ENCODE measurements around the gene NUS1. TPM values are rescaled to one million over a fixed set of nuclear protein-coding genes. Genes with fewer than 3 reads are reported as not detected.
"Not testable (repeated sequence)": the region's sequence is repeated elsewhere in the genome, so short reads cannot be mapped to it uniquely, and the experiment has no call there.

The NUS1 gene
- polyA plus RNA-seq (ENCODE audit: insufficient read length in 10 of 10): 10 to 100 TPM; 19.0 to 25.9 (median 21.6) TPM
- long read RNA-seq, donor 1, full-length matches to known transcripts: 6 of 6 reads
- long read RNA-seq, donor 1, partial matches to known transcripts: 0 of 6 reads
- long read RNA-seq, donor 1, other reads (novel, unspliced or antisense): 0 of 6 reads
- long read RNA-seq, donor 2, full-length matches to known transcripts: 4 of 4 reads
- long read RNA-seq, donor 2, partial matches to known transcripts: 0 of 4 reads
- long read RNA-seq, donor 2, other reads (novel, unspliced or antisense): 0 of 4 reads
- long read RNA-seq, donor 3: 0 reads
- long read RNA-seq, donor 4, full-length matches to known transcripts: 5 of 5 reads
- long read RNA-seq, donor 4, partial matches to known transcripts: 0 of 5 reads
- long read RNA-seq, donor 4, other reads (novel, unspliced or antisense): 0 of 5 reads
- long read RNA-seq, donor 5, full-length matches to known transcripts: 7 of 12 reads
- long read RNA-seq, donor 5, partial matches to known transcripts: 0 of 12 reads
- long read RNA-seq, donor 5, other reads (novel, unspliced or antisense): 5 of 12 reads
- long read RNA-seq, donor 6, full-length matches to known transcripts: 6 of 13 reads
- long read RNA-seq, donor 6, partial matches to known transcripts: 7 of 13 reads
- long read RNA-seq, donor 6, other reads (novel, unspliced or antisense): 0 of 13 reads
- long read RNA-seq, donor 7, full-length matches to known transcripts: 4 of 4 reads
- long read RNA-seq, donor 7, partial matches to known transcripts: 0 of 4 reads
- long read RNA-seq, donor 7, other reads (novel, unspliced or antisense): 0 of 4 reads
- long read RNA-seq, donor 8, full-length matches to known transcripts: 5 of 5 reads
- long read RNA-seq, donor 8, partial matches to known transcripts: 0 of 5 reads
- long read RNA-seq, donor 8, other reads (novel, unspliced or antisense): 0 of 5 reads
- long read RNA-seq, donor 9: 0 reads

- DNase-seq: peak; percentile 98 to 99 (median 98)
Measured at GRCh38 chr6:117674991-117675657, at the start of gene NUS1. TSS of gene NUS1 (plus strand) at chr6:117675469. CDS start at chr6:117675671, 202 bp downstream.

GRCh38 chr6:117627533-117627932 lies 47.7 kb upstream of the NUS1 start:
- DNase-seq: no peak

GRCh38 chr6:117629119-117629660 lies 46.1 kb upstream of the NUS1 start:
- DNase-seq: no peak

GRCh38 chr6:117637770-117638169 lies 37.5 kb upstream of the NUS1 start:
- DNase-seq: no peak

GRCh38 chr6:117642976-117643375 lies 32.3 kb upstream of the NUS1 start:
- DNase-seq: no peak

- DNase-seq: not testable (repeated sequence)
Measured at GRCh38 chr6:117651984-117652383, 23.3 kb upstream of the NUS1 start.

GRCh38 chr6:117653949-117654348 lies 21.3 kb upstream of the NUS1 start:
- DNase-seq: no peak

- no peak for DNase-seq
Measured at GRCh38 chr6:117655380-117655779, 19.9 kb upstream of the NUS1 start.

GRCh38 chr6:117666881-117667280 lies 8.4 kb upstream of the NUS1 start:
- DNase-seq: no peak

- DNase-seq: no peak
Measured at GRCh38 chr6:117668736-117669135, 6.5 kb upstream of the NUS1 start.

GRCh38 chr6:117674503-117674902 lies 766 bp upstream of the NUS1 start:
- DNase-seq: no peak

- DNase-seq: peak in 2 of 3 donors; percentile 13 to 52
Measured at GRCh38 chr6:117675658-117676301, 511 bp downstream of the NUS1 start.

- DNase-seq: no peak
Measured at GRCh38 chr6:117676577-117677218, 1.4 kb downstream of the NUS1 start.

- no peak for DNase-seq
Measured at GRCh38 chr6:117677553-117678141, 2.4 kb downstream of the NUS1 start.

- DNase-seq: no peak
Measured at GRCh38 chr6:117681162-117681741, 6.0 kb downstream of the NUS1 start.

- DNase-seq: no peak
Measured at GRCh38 chr6:117684749-117685148, 9.5 kb downstream of the NUS1 start.

GRCh38 chr6:117685359-117685758 lies 10.1 kb downstream of the NUS1 start:
- no peak for DNase-seq

GRCh38 chr6:117687021-117687648 lies 11.9 kb downstream of the NUS1 start:
- no peak for DNase-seq

- not testable (repeated sequence) for DNase-seq
Measured at GRCh38 chr6:117689584-117689983, 14.3 kb downstream of the NUS1 start.

Measured in muscle of back (tissue), 13 donors.